Raji (cell line): ENCODE measurements around the gene RMC1.

ENCODE experiments used
- POLR2A ChIP-seq: IDR thresholded peaks from 2 replicates; pipeline ENCODE4 v1.6.1; 2011; ENCODE audit warnings: low read depth, low read length, control low read depth; ENCODE audit not compliant: insufficient read depth

Gene RMC1

GRCh38 chr18:23565916-23566547, 62.7 kb downstream of the RMC1 start:
- no peak for TF ChIP-seq POLR2A

GRCh38 chr18:23567671-23568070, 64.4 kb downstream of the RMC1 start:
- no peak for TF ChIP-seq POLR2A

DNA sequence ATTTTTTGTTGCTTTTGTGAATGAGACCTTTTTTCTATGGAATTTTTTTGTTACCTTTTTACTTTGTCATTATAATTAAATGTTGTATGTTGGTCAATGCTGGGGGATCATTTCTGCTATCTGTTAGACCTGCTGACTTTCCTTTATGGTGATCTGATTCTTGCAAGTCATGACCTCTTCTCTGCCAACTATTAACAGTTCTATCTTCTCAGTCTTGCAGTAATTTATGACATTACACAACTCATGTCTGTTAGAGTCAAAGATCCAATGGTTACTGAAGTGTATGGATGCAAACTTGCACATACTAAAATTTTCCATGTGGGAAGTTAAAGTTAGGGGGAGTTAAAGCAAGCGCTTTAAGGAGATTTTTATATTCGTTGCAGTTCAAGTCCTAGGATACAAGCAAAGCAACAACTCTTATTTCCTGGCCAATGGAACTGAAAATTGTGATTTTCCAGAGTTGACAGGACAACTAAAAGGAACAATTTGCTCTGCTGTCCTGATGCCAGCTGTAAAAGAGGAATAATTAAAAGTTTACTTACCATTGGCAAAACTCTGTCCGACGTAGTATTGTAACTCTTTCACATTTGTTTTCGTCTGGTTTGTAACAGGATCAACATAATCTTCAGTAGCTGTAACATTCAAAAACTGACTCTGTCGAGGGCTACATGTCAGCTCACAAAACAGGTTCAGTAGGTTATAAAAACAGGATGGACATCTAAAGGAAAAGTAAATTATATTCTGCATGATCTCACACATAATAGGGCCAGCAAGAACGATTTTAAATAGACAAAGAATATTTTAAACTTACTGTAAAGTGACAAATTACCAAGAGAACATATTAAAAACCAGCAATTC, 65.2 kb downstream of the RMC1 start:
- TF ChIP-seq POLR2A, result no peak

DNA sequence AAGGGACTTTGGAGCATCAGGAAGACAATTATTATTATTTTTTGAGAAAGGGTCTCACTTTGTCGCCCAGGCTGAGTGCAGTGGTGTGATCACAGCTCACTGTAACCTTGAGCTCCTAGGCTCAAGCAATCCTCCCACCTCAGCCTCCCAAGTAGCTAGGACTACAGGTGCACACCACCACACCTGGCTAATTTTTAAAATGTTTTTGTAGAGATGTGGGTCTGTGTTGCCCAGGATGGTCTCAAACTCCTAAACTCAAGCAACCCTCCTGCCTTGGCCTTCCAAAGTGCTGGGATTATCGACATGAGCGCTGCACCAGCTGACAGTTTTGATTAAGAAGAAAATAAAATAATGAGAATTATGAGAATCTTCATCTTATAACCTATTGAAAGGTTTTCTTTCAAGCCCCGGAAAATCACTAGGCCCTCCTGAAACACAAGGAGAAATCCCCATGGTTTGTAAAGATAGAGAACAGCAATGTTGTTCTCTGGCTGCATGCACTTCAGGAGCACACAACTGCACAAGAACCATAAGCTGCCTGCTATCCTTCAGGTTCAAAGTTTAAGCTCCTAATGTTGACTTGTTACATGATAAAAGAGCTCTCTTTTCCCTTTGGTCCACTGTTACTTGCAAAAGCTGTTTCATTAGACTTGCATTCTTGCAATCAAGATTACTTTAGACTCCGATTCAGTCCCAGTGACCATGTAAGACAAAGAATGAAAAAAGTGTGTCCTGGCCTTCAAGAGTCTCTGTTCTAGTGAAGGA, 66.2 kb downstream of the RMC1 start:
- no peak for TF ChIP-seq POLR2A

- no peak for TF ChIP-seq POLR2A
These were observed 67.7 kb downstream of the RMC1 start for GRCh38 chr18:23570912-23571504.

- TF ChIP-seq POLR2A, result no peak
These were observed 68.7 kb downstream of the RMC1 start for GRCh38 chr18:23572012-23572411.

DNA sequence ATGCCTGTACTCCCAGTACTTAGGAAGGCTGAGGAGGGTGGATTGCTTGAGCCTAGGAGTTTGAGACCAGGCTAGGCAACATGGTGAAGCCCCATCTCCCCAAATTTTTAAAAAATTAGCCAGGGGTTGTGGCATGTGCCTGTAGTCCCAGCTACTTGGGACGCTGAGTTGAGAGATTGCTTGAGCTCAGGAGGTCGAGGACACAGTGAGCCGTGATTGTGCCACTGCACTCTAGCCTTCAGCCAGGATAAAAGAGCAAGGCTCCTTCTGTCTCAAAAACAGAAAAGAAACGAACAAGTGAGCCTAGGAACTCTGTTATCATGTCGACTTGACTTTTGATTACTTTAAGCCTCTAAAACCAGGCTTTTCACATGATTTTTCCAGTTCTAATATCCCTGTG, 69.3 kb downstream of the RMC1 start:
- no peak for TF ChIP-seq POLR2A

- TF ChIP-seq POLR2A, result no peak
These were observed 69.7 kb downstream of the RMC1 start for GRCh38 chr18:23573020-23573419.

DNA sequence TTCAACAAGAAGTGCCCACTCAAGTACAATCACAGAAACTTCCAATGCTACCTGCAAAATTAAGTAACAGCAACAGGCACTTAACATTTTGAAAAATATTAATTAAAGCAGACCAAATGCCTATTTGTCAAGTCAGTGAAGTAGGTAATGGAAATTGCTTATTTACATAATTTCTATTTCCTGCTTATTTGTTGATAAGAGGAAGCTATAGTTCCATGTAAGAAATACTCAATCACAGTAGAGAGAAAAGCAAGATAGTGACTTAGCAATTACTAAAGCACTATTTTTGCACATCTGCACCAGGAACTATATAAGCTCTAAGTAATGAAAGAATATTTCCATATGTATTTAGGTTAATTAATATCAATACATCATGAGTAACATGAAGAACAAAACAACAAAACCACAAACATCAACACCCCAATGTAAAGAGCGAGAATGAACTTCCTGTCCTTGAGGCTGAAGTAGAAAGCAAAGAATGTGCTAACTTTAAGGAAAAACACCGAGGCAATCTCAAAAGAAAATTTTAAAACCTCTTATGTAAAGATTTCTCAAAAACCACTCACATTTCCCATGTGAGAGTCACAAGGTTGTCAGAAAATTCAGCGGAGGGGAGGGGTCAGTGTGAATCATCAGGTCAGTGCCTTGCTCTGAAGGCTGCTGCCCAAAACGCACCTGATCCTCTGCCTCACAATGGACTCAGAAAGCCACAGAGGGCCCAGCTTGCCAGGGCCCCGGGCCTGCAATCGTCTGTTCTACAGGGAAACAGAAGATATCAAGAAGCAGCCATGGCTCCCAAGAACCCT, 70.5 kb downstream of the RMC1 start:
- TF ChIP-seq POLR2A, result no peak

- TF ChIP-seq POLR2A, result no peak
These were observed 71.4 kb downstream of the RMC1 start for GRCh38 chr18:23574611-23575308.

DNA sequence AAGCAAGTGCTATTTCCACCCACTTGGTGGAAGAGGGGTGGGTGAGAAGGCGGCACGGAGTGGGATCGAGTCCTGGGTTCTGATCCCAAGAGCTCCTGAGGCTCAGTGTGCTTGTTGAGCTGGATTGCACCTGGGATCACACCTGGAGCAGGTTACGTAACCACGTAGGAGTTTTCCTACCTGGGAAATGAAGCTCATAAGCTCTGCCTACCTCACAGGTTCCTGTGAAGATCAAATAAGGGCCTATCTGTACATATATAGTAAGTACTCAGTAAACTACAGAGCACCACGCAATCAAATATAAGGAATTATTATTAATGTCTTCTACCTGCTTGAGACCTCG, 72.0 kb downstream of the RMC1 start:
- no peak for TF ChIP-seq POLR2A

DNA sequence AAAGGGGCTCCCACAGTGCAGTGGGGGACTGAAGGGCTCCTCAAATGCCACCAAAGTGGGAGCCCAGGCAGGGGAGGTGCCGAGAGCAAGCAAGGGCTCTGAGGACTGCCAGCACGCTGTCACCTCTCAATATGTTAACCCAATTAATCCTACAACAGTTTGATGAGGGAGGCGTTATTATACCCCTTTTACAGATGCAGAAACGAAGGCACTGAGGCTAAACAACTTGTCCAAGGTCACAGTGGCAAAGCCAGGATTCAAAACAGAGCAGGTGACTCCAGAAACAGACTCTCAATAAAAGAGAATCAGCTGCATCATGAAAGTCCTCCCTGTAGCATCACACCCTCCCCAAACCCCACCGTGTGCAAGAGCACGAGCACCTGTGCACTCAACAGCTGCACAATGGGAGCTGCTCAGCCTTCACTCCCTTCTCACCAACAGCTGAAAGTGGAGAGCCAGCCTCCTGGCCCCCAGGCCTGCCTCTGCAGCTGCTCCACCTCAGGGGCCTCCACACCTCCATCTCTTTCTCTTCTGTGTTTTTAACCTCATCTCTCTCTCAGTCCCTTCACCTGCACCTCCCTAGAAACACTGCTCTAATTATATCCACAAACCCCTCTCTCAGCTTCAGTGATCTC, 74.9 kb downstream of the RMC1 start:
- no peak for TF ChIP-seq POLR2A

GRCh38 chr18:23578891-23579653, 75.8 kb downstream of the RMC1 start:
- TF ChIP-seq POLR2A, result no peak
